ENCODE data around the gene INHBA.

- TF ChIP-seq E2F1 (CRISPR knock-in tag; IDR thresholded peaks at IDR 0.05) (no peak), MAX (CRISPR knock-in tag; IDR thresholded peaks at IDR 0.05) (no peak), CTCF (IDR thresholded peaks at IDR 0.05) (no peak)
Observed at GRCh38 chr7:41689815-41690214, 13.1 kb downstream of the INHBA start.

Measured in WTC11 (cell line).